SK-N-MC (cell line): ENCODE measurements around the gene CAMTA1.

Source experiments
- EZH2 ChIP-seq: fragments of 200-600 bp; sonication (generic); IDR thresholded peaks from one replicate; pipeline ENCODE4 v1.6.1; 2017; ENCODE audit warnings: antibody characterized with exemption
- FOXP2 ChIP-seq: optimal IDR thresholded peaks from 2 replicates; pipeline ENCODE3; 2011; ENCODE audit warnings: mild to moderate bottlenecking, moderate library complexity; ENCODE audit not compliant: insufficient read depth; ENCODE audit errors: extremely low read length, control extremely low read depth
- POLR2AphosphoS5 ChIP-seq: IDR thresholded peaks from 2 replicates; pipeline ENCODE4 v1.6.1; 2012; ENCODE audit warnings: mild to moderate bottlenecking, low read depth, low read length, borderline replicate concordance

- TF ChIP-seq EZH2, result no peak
- TF ChIP-seq POLR2AphosphoS5, result no peak
- no peak for TF ChIP-seq FOXP2
Measured at GRCh38 chr1:7594714-7595295, 809.6 kb downstream of the CAMTA1 start.
